WTC11 (cell line): ENCODE measurements around the gene PAXIP1.

Experiments used
- ZNF263 ChIP-seq: sonication (generic); formaldehyde crosslinking; IDR thresholded peaks from 2 replicates; pipeline ENCODE4 v1.8.1; 2022; ENCODE audit warnings: low read depth, mild to moderate bottlenecking, moderate library complexity, missing genetic modification reagents
- TF ChIP-seq, protein P1 (sequence below): fragments of 200-600 bp; IDR thresholded peaks from 2 replicates; pipeline ENCODE4 v1.8.0; 2022; ENCODE audit warnings: antibody characterized with exemption

GRCh38 chr7:154987571-154987970, 15.4 kb downstream of the PAXIP1 start:
- TF ChIP-seq ZNF263 (CRISPR knock-in tag), result no peak
- TF ChIP-seq, protein P1, sequence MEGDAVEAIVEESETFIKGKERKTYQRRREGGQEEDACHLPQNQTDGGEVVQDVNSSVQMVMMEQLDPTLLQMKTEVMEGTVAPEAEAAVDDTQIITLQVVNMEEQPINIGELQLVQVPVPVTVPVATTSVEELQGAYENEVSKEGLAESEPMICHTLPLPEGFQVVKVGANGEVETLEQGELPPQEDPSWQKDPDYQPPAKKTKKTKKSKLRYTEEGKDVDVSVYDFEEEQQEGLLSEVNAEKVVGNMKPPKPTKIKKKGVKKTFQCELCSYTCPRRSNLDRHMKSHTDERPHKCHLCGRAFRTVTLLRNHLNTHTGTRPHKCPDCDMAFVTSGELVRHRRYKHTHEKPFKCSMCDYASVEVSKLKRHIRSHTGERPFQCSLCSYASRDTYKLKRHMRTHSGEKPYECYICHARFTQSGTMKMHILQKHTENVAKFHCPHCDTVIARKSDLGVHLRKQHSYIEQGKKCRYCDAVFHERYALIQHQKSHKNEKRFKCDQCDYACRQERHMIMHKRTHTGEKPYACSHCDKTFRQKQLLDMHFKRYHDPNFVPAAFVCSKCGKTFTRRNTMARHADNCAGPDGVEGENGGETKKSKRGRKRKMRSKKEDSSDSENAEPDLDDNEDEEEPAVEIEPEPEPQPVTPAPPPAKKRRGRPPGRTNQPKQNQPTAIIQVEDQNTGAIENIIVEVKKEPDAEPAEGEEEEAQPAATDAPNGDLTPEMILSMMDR, result no peak
